ENCODE results near the gene FCRLB.
"Not testable (repeated sequence)": the region's sequence is repeated elsewhere in the genome, so short reads cannot be mapped to it uniquely, and the experiment has no call there.

FCRLB gene

GRCh38 chr1:161720956-161721737 lies at the start of gene FCRLB:
Gene FCRLB (plus strand): TSS chr1:161721544. CDS start chr1:161722673, 1,129 bp downstream.
- DNase-seq (ENCODE audit: low read depth in 2 of 2): no peak

- DNase-seq (ENCODE audit: low read depth in 2 of 2): not testable (repeated sequence)
These were observed 47.9 kb upstream of the FCRLB start for GRCh38 chr1:161673437-161673836.

GRCh38 chr1:161674447-161674846 lies 46.9 kb upstream of the FCRLB start:
- not testable (repeated sequence) for DNase-seq (ENCODE audit: low read depth in 2 of 2)

- not testable (repeated sequence) for DNase-seq (ENCODE audit: low read depth in 2 of 2)
These were observed 46.4 kb upstream of the FCRLB start for GRCh38 chr1:161674908-161675307.

- no peak for DNase-seq (ENCODE audit: low read depth in 2 of 2)
These were observed 44.9 kb upstream of the FCRLB start for GRCh38 chr1:161676441-161676840.

GRCh38 chr1:161676958-161677689 lies 44.2 kb upstream of the FCRLB start:
- no peak for DNase-seq (ENCODE audit: low read depth in 2 of 2)

- DNase-seq (ENCODE audit: low read depth in 2 of 2): no peak
These were observed 42.8 kb upstream of the FCRLB start for GRCh38 chr1:161678500-161678899.

GRCh38 chr1:161681879-161682278 lies 39.5 kb upstream of the FCRLB start:
- DNase-seq (ENCODE audit: low read depth in 2 of 2): no peak

GRCh38 chr1:161688946-161689345 lies 32.4 kb upstream of the FCRLB start:
- DNase-seq (ENCODE audit: low read depth in 2 of 2): no peak

GRCh38 chr1:161691846-161692245 lies 29.5 kb upstream of the FCRLB start:
- DNase-seq (ENCODE audit: low read depth in 2 of 2): no peak

- DNase-seq (ENCODE audit: low read depth in 2 of 2): not testable (repeated sequence)
These were observed 28.2 kb upstream of the FCRLB start for GRCh38 chr1:161693020-161693712.

GRCh38 chr1:161698302-161698701 lies 23.0 kb upstream of the FCRLB start:
- DNase-seq (ENCODE audit: low read depth in 2 of 2): not testable (repeated sequence)

GRCh38 chr1:161702250-161702649 lies 19.1 kb upstream of the FCRLB start:
- no peak for DNase-seq (ENCODE audit: low read depth in 2 of 2)

- no peak for DNase-seq (ENCODE audit: low read depth in 2 of 2)
These were observed 15.8 kb upstream of the FCRLB start for GRCh38 chr1:161705537-161705936.

- no peak for DNase-seq (ENCODE audit: low read depth in 2 of 2)
These were observed 15.2 kb upstream of the FCRLB start for GRCh38 chr1:161706113-161706481.

- DNase-seq (ENCODE audit: low read depth in 2 of 2): no peak
These were observed 14.6 kb upstream of the FCRLB start, which contains the start of gene FCRLA for GRCh38 chr1:161706482-161707347. Gene FCRLA (plus strand): TSS chr1:161707229. CDS start chr1:161707265, 36 bp downstream.

- DNase-seq (ENCODE audit: low read depth in 2 of 2): no peak
These were observed 13.8 kb upstream of the FCRLB start for GRCh38 chr1:161707503-161707902.

- no peak for DNase-seq (ENCODE audit: low read depth in 2 of 2)
These were observed 12.0 kb upstream of the FCRLB start for GRCh38 chr1:161709373-161709772.

- no peak for DNase-seq (ENCODE audit: low read depth in 2 of 2)
These were observed 10.8 kb upstream of the FCRLB start for GRCh38 chr1:161710560-161710959.

- DNase-seq (ENCODE audit: low read depth in 2 of 2): no peak
These were observed 2.6 kb upstream of the FCRLB start for GRCh38 chr1:161718559-161719324.

- DNase-seq (ENCODE audit: low read depth in 2 of 2): no peak
These were observed 2.1 kb upstream of the FCRLB start for GRCh38 chr1:161719325-161719611.

Data from stimulated activated CD8-positive, alpha-beta memory T cell treated with anti-CD3 and anti-CD28 coated beads, Interleukin-2, amount 100 ng/mL, for 48 hours (primary cell).